OCI-LY7 (cell line): ENCODE measurements around the gene MYH7.
A peak's percentile ranks its signal among the peaks of the same experiment; 100 is the strongest.

Source experiments
- EZH2phosphoT487 ChIP-seq: fragments of 200-600 bp; sonication (generic); IDR thresholded peaks from 2 replicates; pipeline ENCODE4 v1.6.1; 2018; ENCODE audit warnings: low read depth, borderline replicate concordance, mild to moderate bottlenecking, mixed run types, antibody characterized with exemption, low read length, moderate library complexity, mixed read lengths
- TF ChIP-seq, protein P1 (sequence below): fragments of 200-600 bp; sonication (generic); conservative IDR thresholded peaks from 2 replicates; pipeline ENCODE4 v1.5.1; 2014; ENCODE audit warnings: mild to moderate bottlenecking, antibody characterized with exemption, low read length, moderate library complexity, mixed read lengths

DNA sequence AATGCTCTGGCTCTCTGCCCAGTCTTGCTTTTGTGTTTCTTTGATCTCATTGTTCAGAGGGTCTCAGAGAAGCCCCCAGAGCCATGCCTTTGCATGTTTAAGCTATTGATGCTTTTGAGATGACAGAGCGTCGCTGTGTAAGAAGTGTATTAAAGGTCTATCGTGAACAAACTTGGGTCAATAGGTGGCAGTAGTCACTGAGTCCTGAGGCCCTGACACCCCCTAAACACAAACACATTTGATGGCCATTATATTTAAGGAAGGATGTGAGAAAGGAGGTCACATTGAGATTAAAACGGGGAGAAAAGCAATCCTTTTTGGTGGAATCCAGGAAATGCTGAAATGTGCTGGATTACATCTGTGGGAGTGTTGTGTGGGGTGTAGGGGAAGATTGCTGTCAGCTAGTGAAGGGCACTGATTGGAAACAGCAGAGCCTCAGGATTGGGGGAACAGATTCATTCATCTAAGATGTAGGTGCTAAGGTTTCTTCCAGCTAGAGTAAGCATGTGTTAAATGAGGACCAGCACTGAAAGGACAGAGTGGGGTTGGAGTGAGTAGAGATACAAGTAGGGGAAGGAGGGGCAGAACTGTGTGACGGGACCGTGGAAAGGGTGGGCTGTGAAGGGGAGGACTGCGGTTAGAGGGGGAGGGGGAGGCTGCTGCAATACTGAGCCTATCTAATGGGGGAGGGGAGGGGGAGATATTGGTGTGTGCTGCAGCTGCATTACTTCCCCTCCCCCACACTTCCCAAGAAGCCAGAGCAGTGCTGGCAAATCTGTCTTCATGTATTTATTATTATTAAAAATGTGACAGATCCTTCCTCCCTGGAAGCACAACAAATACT lies 46.7 kb upstream of the MYH7 start:
- TF ChIP-seq, protein P1, sequence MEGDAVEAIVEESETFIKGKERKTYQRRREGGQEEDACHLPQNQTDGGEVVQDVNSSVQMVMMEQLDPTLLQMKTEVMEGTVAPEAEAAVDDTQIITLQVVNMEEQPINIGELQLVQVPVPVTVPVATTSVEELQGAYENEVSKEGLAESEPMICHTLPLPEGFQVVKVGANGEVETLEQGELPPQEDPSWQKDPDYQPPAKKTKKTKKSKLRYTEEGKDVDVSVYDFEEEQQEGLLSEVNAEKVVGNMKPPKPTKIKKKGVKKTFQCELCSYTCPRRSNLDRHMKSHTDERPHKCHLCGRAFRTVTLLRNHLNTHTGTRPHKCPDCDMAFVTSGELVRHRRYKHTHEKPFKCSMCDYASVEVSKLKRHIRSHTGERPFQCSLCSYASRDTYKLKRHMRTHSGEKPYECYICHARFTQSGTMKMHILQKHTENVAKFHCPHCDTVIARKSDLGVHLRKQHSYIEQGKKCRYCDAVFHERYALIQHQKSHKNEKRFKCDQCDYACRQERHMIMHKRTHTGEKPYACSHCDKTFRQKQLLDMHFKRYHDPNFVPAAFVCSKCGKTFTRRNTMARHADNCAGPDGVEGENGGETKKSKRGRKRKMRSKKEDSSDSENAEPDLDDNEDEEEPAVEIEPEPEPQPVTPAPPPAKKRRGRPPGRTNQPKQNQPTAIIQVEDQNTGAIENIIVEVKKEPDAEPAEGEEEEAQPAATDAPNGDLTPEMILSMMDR, result peak; percentile 55
- TF ChIP-seq EZH2phosphoT487, result no peak
